WTC11 (cell line): ENCODE data around the gene RBMS1. TPM values are rescaled to one million over a fixed set of nuclear protein-coding genes. Genes with fewer than 3 reads are reported as not detected.
"Not testable (repeated sequence)": the region's sequence is repeated elsewhere in the genome, so short reads cannot be mapped to it uniquely, and the experiment has no call there.

Experiments used
- ATAC-seq: fragments of 200-7000 bp; cut with Tn5 transposase; 2 replicates; pipeline ENCODE4 v1.10.0; 2021; ENCODE audit warnings: mild to moderate bottlenecking, moderate library complexity
- CTCF ChIA-PET: fragments of 300-600 bp; sonication (Branson Sonifier 250); formaldehyde crosslinking; loops from one replicate; lab custom pipeline; 2021; ENCODE audit warnings: antibody characterized with exemption; lab: Charles Lee
- POLR2A ChIA-PET: fragments of 350-600 bp; sonication (Branson Sonifier 250); formaldehyde crosslinking; loops from one replicate; lab custom pipeline; 2021; ENCODE audit warnings: antibody characterized with exemption; lab: Charles Lee
- DNase-seq: peaks from one replicate; pipeline ENCODE4 v3.0.0; 2021; ENCODE audit warnings: low spot score
- H3K27ac Mint-ChIP-seq: 2 replicates; pipeline ENCODE4 v1.8.0; 2021; ENCODE audit warnings: mixed read lengths
- H3K27me3 Mint-ChIP-seq: 2 replicates; pipeline ENCODE4 v1.8.0; 2021; ENCODE audit warnings: low read depth, mild to moderate bottlenecking, moderate library complexity, mixed read lengths
- H3K36me3 Mint-ChIP-seq: 2 replicates; pipeline ENCODE4 v1.8.0; 2021; ENCODE audit warnings: mixed read lengths
- H3K4me1 Mint-ChIP-seq: 2 replicates; pipeline ENCODE4 v1.8.0; 2022; ENCODE audit warnings: mixed read lengths
- H3K4me3 Mint-ChIP-seq: 2 replicates; pipeline ENCODE4 v1.8.0; 2021; ENCODE audit warnings: mild to moderate bottlenecking, moderate library complexity, mixed read lengths
- H3K9me3 Mint-ChIP-seq: 2 replicates; pipeline ENCODE4 v1.8.0; 2021; ENCODE audit warnings: mixed read lengths
- CREB1 ChIP-seq: sonication (generic); formaldehyde crosslinking; IDR thresholded peaks from 2 replicates; pipeline ENCODE4 v1.8.0; 2023; ENCODE audit warnings: mild to moderate bottlenecking, missing genetic modification reagents
- ETV6 ChIP-seq: sonication (generic); formaldehyde crosslinking; IDR thresholded peaks from 2 replicates; pipeline ENCODE4 v1.8.1; 2022; ENCODE audit warnings: mild to moderate bottlenecking, missing genetic modification reagents
- FOXP1 ChIP-seq: sonication (generic); formaldehyde crosslinking; IDR thresholded peaks from 2 replicates; pipeline ENCODE4 v1.8.0; 2022; ENCODE audit warnings: missing genetic modification reagents, mild to moderate bottlenecking, moderate library complexity, borderline replicate concordance
- NFATC4 ChIP-seq: fragments of 250-450 bp; sonication (Bioruptor Pico); IDR thresholded peaks from 2 replicates; pipeline ENCODE4 v1.9.0; 2021; ENCODE audit warnings: mild to moderate bottlenecking
- OVOL2 ChIP-seq: fragments of 250-450 bp; sonication (Bioruptor Pico); IDR thresholded peaks from 2 replicates; pipeline ENCODE4 v1.9.0; 2021; ENCODE audit warnings: mild to moderate bottlenecking, borderline replicate concordance
- RORB ChIP-seq: fragments of 250-450 bp; sonication (Bioruptor Pico); IDR thresholded peaks from 2 replicates; pipeline ENCODE4 v1.9.0; 2021; ENCODE audit warnings: mild to moderate bottlenecking
- SMAD3 ChIP-seq: sonication (generic); formaldehyde crosslinking; IDR thresholded peaks from 2 replicates; pipeline ENCODE4 v1.8.0; 2022; ENCODE audit warnings: missing genetic modification reagents, mild to moderate bottlenecking, borderline replicate concordance
- ZNF317 ChIP-seq: sonication (generic); formaldehyde crosslinking; IDR thresholded peaks from 2 replicates; pipeline ENCODE4 v1.8.1; 2023; ENCODE audit warnings: low read depth, mild to moderate bottlenecking, moderate library complexity, missing genetic modification reagents, borderline replicate concordance
- total RNA-seq: library from RNA; stranded (reverse); gene quantifications from 3 replicates; pipeline ENCODE4 v1.2.3, GENCODE V29; 2021
- TF ChIP-seq, protein P1 (sequence below): sonication (generic); formaldehyde crosslinking; IDR thresholded peaks from 2 replicates; pipeline ENCODE4 v1.8.1; 2022; ENCODE audit warnings: missing genetic modification reagents, borderline replicate concordance
- TF ChIP-seq, protein P2 (sequence below): sonication (generic); formaldehyde crosslinking; IDR thresholded peaks from 2 replicates; pipeline ENCODE4 v1.8.1; 2023; ENCODE audit warnings: mild to moderate bottlenecking, missing genetic modification reagents, moderate library complexity
- TF ChIP-seq, protein P3 (sequence below): sonication (generic); formaldehyde crosslinking; IDR thresholded peaks from 2 replicates; pipeline ENCODE4 v1.8.0; 2023; ENCODE audit warnings: missing genetic modification reagents, mild to moderate bottlenecking, borderline replicate concordance
- TF ChIP-seq, protein P4 (sequence below): sonication (generic); formaldehyde crosslinking; IDR thresholded peaks from 2 replicates; pipeline ENCODE4 v1.8.1; 2023; ENCODE audit warnings: mild to moderate bottlenecking, missing genetic modification reagents, moderate library complexity
- TF ChIP-seq, protein P5 (sequence below): sonication (generic); formaldehyde crosslinking; IDR thresholded peaks from 2 replicates; pipeline ENCODE4 v1.8.1; 2023; ENCODE audit warnings: mild to moderate bottlenecking, moderate library complexity, missing genetic modification reagents
- TF ChIP-seq, protein P6 (sequence below): fragments of 250-450 bp; sonication (Bioruptor Pico); IDR thresholded peaks from 2 replicates; pipeline ENCODE4 v1.9.0; 2021; ENCODE audit warnings: mild to moderate bottlenecking
- TF ChIP-seq, protein P7 (sequence below): sonication (generic); formaldehyde crosslinking; IDR thresholded peaks from 2 replicates; pipeline ENCODE4 v1.8.0; 2022; ENCODE audit warnings: mild to moderate bottlenecking, missing genetic modification reagents

RBMS1 gene
- total RNA-seq, 1 experiment from 2014 or later, result 56.3 TPM

DNA sequence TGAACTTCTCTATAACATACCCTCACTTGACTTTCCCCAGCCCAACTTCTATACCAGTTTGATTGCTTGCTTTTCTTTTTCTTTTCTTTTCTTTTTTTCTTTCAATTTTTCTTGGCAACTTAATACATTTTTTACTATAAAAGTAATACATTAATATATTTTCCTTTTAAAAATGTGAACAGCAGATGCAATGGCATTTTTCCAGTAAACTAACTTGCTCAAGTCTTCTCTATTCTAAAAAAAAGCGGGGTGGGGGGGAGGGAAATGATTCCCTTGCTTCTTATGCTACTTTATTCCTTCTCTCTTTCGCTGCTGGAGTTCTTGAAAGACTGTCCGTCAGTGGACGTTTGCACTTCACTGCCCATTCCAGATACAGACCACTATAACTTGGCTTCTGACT lies 70.5 kb downstream of the RBMS1 start (continued):
- TF ChIP-seq CREB1 (no peak), OVOL2 (CRISPR knock-in tag) (no peak), FOXP1 (CRISPR knock-in tag) (no peak), RORB (CRISPR knock-in tag) (no peak), SMAD3 (CRISPR knock-in tag) (no peak)
- TF ChIP-seq, protein P1, sequence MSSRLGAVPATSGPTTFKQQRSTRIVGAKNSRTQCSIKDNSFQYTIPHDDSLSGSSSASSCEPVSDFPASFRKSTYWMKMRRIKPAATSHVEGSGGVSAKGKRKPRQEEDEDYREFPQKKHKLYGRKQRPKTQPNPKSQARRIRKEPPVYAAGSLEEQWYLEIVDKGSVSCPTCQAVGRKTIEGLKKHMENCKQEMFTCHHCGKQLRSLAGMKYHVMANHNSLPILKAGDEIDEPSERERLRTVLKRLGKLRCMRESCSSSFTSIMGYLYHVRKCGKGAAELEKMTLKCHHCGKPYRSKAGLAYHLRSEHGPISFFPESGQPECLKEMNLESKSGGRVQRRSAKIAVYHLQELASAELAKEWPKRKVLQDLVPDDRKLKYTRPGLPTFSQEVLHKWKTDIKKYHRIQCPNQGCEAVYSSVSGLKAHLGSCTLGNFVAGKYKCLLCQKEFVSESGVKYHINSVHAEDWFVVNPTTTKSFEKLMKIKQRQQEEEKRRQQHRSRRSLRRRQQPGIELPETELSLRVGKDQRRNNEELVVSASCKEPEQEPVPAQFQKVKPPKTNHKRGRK, result no peak
- TF ChIP-seq, protein P2, sequence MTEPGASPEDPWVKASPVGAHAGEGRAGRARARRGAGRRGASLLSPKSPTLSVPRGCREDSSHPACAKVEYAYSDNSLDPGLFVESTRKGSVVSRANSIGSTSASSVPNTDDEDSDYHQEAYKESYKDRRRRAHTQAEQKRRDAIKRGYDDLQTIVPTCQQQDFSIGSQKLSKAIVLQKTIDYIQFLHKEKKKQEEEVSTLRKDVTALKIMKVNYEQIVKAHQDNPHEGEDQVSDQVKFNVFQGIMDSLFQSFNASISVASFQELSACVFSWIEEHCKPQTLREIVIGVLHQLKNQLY (CRISPR knock-in tag), result no peak
- TF ChIP-seq, protein P3, sequence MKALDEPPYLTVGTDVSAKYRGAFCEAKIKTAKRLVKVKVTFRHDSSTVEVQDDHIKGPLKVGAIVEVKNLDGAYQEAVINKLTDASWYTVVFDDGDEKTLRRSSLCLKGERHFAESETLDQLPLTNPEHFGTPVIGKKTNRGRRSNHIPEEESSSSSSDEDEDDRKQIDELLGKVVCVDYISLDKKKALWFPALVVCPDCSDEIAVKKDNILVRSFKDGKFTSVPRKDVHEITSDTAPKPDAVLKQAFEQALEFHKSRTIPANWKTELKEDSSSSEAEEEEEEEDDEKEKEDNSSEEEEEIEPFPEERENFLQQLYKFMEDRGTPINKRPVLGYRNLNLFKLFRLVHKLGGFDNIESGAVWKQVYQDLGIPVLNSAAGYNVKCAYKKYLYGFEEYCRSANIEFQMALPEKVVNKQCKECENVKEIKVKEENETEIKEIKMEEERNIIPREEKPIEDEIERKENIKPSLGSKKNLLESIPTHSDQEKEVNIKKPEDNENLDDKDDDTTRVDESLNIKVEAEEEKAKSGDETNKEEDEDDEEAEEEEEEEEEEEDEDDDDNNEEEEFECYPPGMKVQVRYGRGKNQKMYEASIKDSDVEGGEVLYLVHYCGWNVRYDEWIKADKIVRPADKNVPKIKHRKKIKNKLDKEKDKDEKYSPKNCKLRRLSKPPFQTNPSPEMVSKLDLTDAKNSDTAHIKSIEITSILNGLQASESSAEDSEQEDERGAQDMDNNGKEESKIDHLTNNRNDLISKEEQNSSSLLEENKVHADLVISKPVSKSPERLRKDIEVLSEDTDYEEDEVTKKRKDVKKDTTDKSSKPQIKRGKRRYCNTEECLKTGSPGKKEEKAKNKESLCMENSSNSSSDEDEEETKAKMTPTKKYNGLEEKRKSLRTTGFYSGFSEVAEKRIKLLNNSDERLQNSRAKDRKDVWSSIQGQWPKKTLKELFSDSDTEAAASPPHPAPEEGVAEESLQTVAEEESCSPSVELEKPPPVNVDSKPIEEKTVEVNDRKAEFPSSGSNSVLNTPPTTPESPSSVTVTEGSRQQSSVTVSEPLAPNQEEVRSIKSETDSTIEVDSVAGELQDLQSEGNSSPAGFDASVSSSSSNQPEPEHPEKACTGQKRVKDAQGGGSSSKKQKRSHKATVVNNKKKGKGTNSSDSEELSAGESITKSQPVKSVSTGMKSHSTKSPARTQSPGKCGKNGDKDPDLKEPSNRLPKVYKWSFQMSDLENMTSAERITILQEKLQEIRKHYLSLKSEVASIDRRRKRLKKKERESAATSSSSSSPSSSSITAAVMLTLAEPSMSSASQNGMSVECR (CRISPR knock-in tag), result no peak
- TF ChIP-seq, protein P4, sequence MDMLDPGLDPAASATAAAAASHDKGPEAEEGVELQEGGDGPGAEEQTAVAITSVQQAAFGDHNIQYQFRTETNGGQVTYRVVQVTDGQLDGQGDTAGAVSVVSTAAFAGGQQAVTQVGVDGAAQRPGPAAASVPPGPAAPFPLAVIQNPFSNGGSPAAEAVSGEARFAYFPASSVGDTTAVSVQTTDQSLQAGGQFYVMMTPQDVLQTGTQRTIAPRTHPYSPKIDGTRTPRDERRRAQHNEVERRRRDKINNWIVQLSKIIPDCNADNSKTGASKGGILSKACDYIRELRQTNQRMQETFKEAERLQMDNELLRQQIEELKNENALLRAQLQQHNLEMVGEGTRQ (CRISPR knock-in tag), result no peak

DNA sequence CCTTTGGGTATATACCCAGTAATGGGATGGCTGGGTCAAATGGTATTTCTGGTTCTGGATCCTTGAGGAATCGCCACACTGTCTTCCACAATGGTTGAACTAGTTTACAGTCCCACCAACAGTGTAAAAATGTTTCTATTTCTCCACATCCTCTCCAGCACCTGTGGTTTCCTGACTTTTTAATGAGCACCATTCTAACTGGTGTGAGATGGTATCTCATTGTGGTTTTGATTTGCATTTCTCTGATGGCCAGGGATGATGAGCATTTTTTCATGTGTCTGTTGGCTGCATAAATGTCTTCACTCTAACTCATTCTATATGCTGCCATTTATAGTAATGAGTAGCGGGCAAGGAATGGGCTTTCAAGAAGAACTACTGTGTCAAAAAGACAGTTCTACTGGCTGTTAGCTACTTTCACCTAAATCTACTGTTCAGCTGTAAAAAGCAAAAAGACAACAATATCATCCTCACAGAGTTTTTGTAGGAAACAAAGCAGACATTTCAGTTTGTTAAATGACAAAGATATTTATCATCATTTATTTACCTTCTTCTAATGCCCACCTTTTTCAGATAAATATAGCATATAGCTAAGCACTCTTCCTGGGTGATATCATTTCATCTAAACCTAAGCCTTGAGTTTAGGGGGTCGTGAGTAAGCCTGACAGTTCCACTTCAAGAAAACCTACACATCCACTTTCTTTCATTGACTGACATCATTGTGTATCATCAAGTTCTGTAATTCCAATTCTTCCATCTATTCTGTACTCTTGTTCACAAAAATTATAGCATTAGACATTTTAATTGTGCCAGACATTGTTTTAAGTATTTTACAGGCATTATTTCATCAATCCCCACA lies 71.7 kb downstream of the RBMS1 start:
- H3K9me3 Mint-ChIP-seq, H3K36me3 Mint-ChIP-seq, DNase-seq, H3K4me3 Mint-ChIP-seq, CTCF ChIA-PET, POLR2A ChIA-PET, H3K27ac Mint-ChIP-seq, H3K27me3 Mint-ChIP-seq, ATAC-seq: not testable (repeated sequence)
- peaks cover 32% of the 10 kb centered on the region for H3K4me1 Mint-ChIP-seq

DNA sequence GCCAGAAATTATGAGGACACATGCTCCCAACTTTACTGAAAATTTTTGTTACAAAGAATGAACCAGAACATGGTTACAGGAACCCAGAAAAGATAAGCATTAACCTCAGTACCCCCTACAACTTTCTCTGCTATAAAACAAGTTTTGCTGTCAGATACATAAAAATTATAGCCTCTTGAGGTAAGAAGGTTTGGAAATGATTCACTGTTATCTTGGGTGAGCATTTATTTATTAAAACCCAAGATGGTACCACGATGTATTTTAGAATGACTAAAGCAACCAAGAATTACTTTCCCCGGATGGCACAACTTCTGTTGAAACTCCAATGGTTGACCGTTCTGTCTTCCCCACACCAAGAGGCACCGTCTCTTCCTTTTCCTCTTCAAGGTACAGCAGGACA lies 72.9 kb downstream of the RBMS1 start:
- ChIA-PET POLR2A (no interaction called here), CTCF (no interaction called here)
- Mint-ChIP-seq H3K27ac (no peak overlapping the region), H3K4me3 (no peak overlapping the region), H3K27me3 (no peaks in the 10 kb centered on the region), H3K36me3 (peaks cover 7% of the 10 kb centered on the region), H3K9me3 (peaks cover 5% of the 10 kb centered on the region), H3K4me1 (peaks cover 35% of the 10 kb centered on the region)
- DNase-seq, result no peak
- no peak for ATAC-seq
- TF ChIP-seq, protein P3 (CRISPR knock-in tag), result no peak
- TF ChIP-seq FOXP1 (CRISPR knock-in tag) (no peak), ZNF317 (CRISPR knock-in tag) (no peak), ETV6 (CRISPR knock-in tag) (no peak), NFATC4 (CRISPR knock-in tag) (no peak)
- TF ChIP-seq, protein P5, sequence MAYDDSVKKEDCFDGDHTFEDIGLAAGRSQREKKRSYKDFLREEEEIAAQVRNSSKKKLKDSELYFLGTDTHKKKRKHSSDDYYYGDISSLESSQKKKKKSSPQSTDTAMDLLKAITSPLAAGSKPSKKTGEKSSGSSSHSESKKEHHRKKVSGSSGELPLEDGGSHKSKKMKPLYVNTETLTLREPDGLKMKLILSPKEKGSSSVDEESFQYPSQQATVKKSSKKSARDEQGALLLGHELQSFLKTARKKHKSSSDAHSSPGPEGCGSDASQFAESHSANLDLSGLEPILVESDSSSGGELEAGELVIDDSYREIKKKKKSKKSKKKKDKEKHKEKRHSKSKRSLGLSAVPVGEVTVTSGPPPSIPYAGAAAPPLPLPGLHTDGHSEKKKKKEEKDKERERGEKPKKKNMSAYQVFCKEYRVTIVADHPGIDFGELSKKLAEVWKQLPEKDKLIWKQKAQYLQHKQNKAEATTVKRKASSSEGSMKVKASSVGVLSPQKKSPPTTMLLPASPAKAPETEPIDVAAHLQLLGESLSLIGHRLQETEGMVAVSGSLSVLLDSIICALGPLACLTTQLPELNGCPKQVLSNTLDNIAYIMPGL, result no peak
- TF ChIP-seq, protein P6, sequence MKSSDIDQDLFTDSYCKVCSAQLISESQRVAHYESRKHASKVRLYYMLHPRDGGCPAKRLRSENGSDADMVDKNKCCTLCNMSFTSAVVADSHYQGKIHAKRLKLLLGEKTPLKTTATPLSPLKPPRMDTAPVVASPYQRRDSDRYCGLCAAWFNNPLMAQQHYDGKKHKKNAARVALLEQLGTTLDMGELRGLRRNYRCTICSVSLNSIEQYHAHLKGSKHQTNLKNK (CRISPR knock-in tag), result no peak
- TF ChIP-seq, protein P7, sequence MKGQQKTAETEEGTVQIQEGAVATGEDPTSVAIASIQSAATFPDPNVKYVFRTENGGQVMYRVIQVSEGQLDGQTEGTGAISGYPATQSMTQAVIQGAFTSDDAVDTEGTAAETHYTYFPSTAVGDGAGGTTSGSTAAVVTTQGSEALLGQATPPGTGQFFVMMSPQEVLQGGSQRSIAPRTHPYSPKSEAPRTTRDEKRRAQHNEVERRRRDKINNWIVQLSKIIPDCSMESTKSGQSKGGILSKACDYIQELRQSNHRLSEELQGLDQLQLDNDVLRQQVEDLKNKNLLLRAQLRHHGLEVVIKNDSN (CRISPR knock-in tag), result no peak
